OCI-LY7 (cell line): ENCODE data around the gene HSD17B3. TPM values are rescaled to one million over a fixed set of nuclear protein-coding genes. Genes with fewer than 3 reads are reported as not detected.

Experiments used
- BruUV-seq: library from RNA; stranded (reverse); fragments of 400-500 nt; replicated peaks from 2 replicates; lab custom pipeline; 2021; lab: Mats Ljungman, UMichigan
- CTCF ChIA-PET: fragments of 300-600 bp; sonication (Branson Sonifier 250); formaldehyde crosslinking; loops from one replicate; lab custom pipeline; 2022; ENCODE audit warnings: antibody characterized with exemption; ENCODE audit not compliant: unreplicated experiment; lab: Charles Lee
- POLR2A ChIA-PET: fragments of 300-600 bp; sonication (Branson Sonifier 250); formaldehyde crosslinking; loops from one replicate; lab custom pipeline; 2022; ENCODE audit warnings: antibody characterized with exemption; lab: Charles Lee
- DNase-seq: peaks from one replicate; pipeline ENCODE4 v3.0.0-alpha.2; 2015; ENCODE audit warnings: low spot score
- H2AFZ ChIP-seq: fragments of 200-600 bp; sonication (generic), shearing (Covaris generic); 2 replicates; pipeline ENCODE4 v1.6.1; 2014; ENCODE audit warnings: mild to moderate bottlenecking, antibody characterized with exemption, low read length, moderate library complexity
- H3K27ac ChIP-seq: fragments of 200-600 bp; sonication (generic); 2 replicates; pipeline ENCODE4 v1.5.1; 2014; ENCODE audit warnings: mixed run types, low read depth, mild to moderate bottlenecking, moderate library complexity, low read length, inconsistent platforms; ENCODE audit not compliant: poor library complexity, severe bottlenecking
- H3K36me3 ChIP-seq: fragments of 200-600 bp; sonication (generic); 2 replicates; pipeline ENCODE4 v1.6.1; 2014; ENCODE audit warnings: mild to moderate bottlenecking, antibody characterized with exemption, low read length, moderate library complexity, mixed read lengths; ENCODE audit not compliant: insufficient read depth
- H3K4me1 ChIP-seq: fragments of 200-600 bp; sonication (generic); 2 replicates; pipeline ENCODE4 v1.5.1; 2014; ENCODE audit warnings: mild to moderate bottlenecking, low read length; ENCODE audit not compliant: insufficient read depth, poor library complexity, severe bottlenecking
- H3K4me2 ChIP-seq: fragments of 200-600 bp; sonication (generic); 2 replicates; pipeline ENCODE4 v1.6.1; 2014; ENCODE audit warnings: mild to moderate bottlenecking, low read length
- H3K4me3 ChIP-seq: fragments of 200-600 bp; sonication (generic); 2 replicates; pipeline ENCODE4 v1.5.1; 2014; ENCODE audit warnings: mild to moderate bottlenecking, low read depth, low read length; ENCODE audit not compliant: poor library complexity, severe bottlenecking
- H3K79me2 ChIP-seq: fragments of 200-600 bp; sonication (generic); 2 replicates; pipeline ENCODE4 v1.6.1; 2016; ENCODE audit warnings: low read depth, mild to moderate bottlenecking, low read length, moderate library complexity, mixed read lengths; ENCODE audit not compliant: insufficient read depth
- H3K9me2 ChIP-seq: fragments of 200-600 bp; sonication (generic); 2 replicates; pipeline ENCODE4 v1.6.1; 2016; ENCODE audit warnings: mild to moderate bottlenecking, low read length, mixed read lengths; ENCODE audit not compliant: insufficient read depth
- H3K9me3 ChIP-seq: fragments of 200-600 bp; sonication (generic); 2 replicates; pipeline ENCODE4 v1.6.1; 2014; ENCODE audit warnings: mild to moderate bottlenecking, mixed run types, low read length, mixed read lengths
- H4K20me1 ChIP-seq: fragments of 200-600 bp; sonication (generic); 2 replicates; pipeline ENCODE4 v1.6.1; 2014; ENCODE audit warnings: mild to moderate bottlenecking, antibody characterized with exemption, low read length, moderate library complexity, mixed read lengths; ENCODE audit not compliant: insufficient read depth
- EZH2phosphoT487 ChIP-seq: fragments of 200-600 bp; sonication (generic); IDR thresholded peaks from 2 replicates; pipeline ENCODE4 v1.6.1; 2018; ENCODE audit warnings: low read depth, borderline replicate concordance, mild to moderate bottlenecking, mixed run types, antibody characterized with exemption, low read length, moderate library complexity, mixed read lengths
- intact Hi-C: fragments of 100-400 bp; cut with micrococcal nuclease; formaldehyde crosslinking; loops from one replicate; pipeline ENCODE4 v1.10.0; 2022; ENCODE audit not compliant: unreplicated experiment
- total RNA-seq, 2 experiments: library from RNA; depleted of rRNA in 1 of 2; stranded (reverse); fragments of >200 nt in 1 of 2; shearing (Covaris generic) in 1 of 2; gene quantifications; 2 replicates each; pipeline ENCODE4 v1.2.3, GENCODE V29; 2014 to 2022
- TF ChIP-seq, protein P1 (sequence below): fragments of 200-600 bp; sonication (generic); conservative IDR thresholded peaks from 2 replicates; pipeline ENCODE4 v1.5.1; 2014; ENCODE audit warnings: mild to moderate bottlenecking, antibody characterized with exemption, low read length, moderate library complexity, mixed read lengths

Gene HSD17B3
- total RNA-seq, 2 experiments from 2014 or later = not detected

DNA sequence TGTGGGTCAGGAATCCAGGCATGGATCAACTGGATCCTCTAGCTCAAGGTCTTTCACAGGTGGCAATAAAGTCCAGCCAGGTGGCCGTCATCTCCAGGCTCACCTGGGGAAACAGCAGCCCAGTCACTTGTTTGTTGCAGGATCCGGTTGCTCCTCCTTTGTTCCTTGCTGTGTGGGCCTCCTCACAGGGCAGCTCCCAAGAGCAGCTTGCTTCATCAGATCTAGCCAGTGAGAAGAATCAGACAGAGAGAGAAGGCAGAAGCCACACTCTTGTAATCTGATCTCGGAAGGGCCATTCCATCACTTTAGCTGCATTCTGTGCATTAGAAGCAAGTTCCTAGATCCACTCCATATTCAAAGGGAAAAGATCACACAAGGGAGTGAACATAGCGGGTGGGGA is 3.2 kb upstream of the HSD17B3 start:
- no TSS peak for BruUV-seq

DNA sequence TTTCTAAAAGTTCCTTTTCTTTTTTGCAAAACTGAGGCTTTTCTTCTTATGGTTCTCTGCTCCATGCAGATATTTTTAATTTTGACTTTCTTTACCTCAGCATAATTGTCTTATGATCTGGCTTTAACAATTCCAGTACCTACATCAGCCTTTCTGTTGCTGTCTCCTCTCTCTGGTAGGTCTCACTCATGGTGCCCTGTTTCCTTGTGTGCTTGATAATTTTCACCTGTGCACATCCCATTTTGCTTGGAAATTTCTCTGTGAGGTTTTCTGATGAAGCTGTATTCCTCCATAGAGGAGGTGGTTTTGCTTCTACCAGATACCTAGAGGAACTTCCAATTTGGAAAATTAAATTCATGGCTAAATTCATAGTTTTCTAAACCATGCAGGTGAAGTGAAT is 2.3 kb upstream of the HSD17B3 start:
- ChIA-PET POLR2A (no interaction called here), CTCF (no interaction called here)
- no peak for DNase-seq
- Histone ChIP-seq H3K4me1 (no peaks in the 10 kb centered on the region), H2AFZ (no peak overlapping the region), H3K4me3 (no peak overlapping the region), H4K20me1 (no peaks in the 10 kb centered on the region), H3K36me3 (no peaks in the 10 kb centered on the region), H3K79me2 (no peaks in the 10 kb centered on the region), H3K27ac (no peak overlapping the region), H3K9me2 (no peaks in the 10 kb centered on the region), H3K4me2 (no peak overlapping the region), H3K9me3 (no peaks in the 10 kb centered on the region)
- no TSS peak for BruUV-seq
- intact Hi-C loops = no loop called here
- TF ChIP-seq EZH2phosphoT487 = no peak
- TF ChIP-seq, protein P1, sequence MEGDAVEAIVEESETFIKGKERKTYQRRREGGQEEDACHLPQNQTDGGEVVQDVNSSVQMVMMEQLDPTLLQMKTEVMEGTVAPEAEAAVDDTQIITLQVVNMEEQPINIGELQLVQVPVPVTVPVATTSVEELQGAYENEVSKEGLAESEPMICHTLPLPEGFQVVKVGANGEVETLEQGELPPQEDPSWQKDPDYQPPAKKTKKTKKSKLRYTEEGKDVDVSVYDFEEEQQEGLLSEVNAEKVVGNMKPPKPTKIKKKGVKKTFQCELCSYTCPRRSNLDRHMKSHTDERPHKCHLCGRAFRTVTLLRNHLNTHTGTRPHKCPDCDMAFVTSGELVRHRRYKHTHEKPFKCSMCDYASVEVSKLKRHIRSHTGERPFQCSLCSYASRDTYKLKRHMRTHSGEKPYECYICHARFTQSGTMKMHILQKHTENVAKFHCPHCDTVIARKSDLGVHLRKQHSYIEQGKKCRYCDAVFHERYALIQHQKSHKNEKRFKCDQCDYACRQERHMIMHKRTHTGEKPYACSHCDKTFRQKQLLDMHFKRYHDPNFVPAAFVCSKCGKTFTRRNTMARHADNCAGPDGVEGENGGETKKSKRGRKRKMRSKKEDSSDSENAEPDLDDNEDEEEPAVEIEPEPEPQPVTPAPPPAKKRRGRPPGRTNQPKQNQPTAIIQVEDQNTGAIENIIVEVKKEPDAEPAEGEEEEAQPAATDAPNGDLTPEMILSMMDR = no peak

More for the DNA sequence above, 3.2 kb upstream of the HSD17B3 start:
- Histone ChIP-seq H3K27ac (no peak overlapping the region), H3K79me2 (no peaks in the 10 kb centered on the region), H3K4me2 (no peak overlapping the region), H3K4me3 (no peak overlapping the region), H3K4me1 (no peaks in the 10 kb centered on the region), H3K9me3 (no peaks in the 10 kb centered on the region), H4K20me1 (no peaks in the 10 kb centered on the region), H2AFZ (no peak overlapping the region), H3K9me2 (no peaks in the 10 kb centered on the region), H3K36me3 (no peaks in the 10 kb centered on the region)
- no peak for DNase-seq
- CTCF ChIA-PET = no interaction called here
- intact Hi-C loops = no loop called here
- POLR2A ChIA-PET = interaction anchor here (0.7 kb wide), 1 partner anchor 11 kb away, joined by 3 read pairs; no protein-coding TSS in a partner anchor
- no peak for TF ChIP-seq EZH2phosphoT487
- TF ChIP-seq, protein P1 = no peak

- H3K9me3 ChIP-seq = no peaks in the 10 kb centered on the region
- CTCF ChIA-PET = no interaction called here
- TF ChIP-seq, protein P1 = no peak
- TF ChIP-seq EZH2phosphoT487 = no peak
- H3K9me2 ChIP-seq = no peaks in the 10 kb centered on the region
- H3K27ac ChIP-seq = no peak overlapping the region
- H3K4me3 ChIP-seq = no peak overlapping the region
- no peaks in the 10 kb centered on the region for H3K36me3 ChIP-seq
- H3K4me1 ChIP-seq = no peaks in the 10 kb centered on the region
- no peak overlapping the region for H2AFZ ChIP-seq
- H4K20me1 ChIP-seq = no peaks in the 10 kb centered on the region
- no TSS peak for BruUV-seq
- H3K4me2 ChIP-seq = no peak overlapping the region
- POLR2A ChIA-PET = no interaction called here
- no peak for DNase-seq
- H3K79me2 ChIP-seq = no peaks in the 10 kb centered on the region
- intact Hi-C loops = no loop called here
These were observed 2.2 kb downstream of the HSD17B3 start for GRCh38 chr9:96299823-96300222.
